Glutamatergic neuron (in vitro differentiated cells): ENCODE results near the gene SETDB1. TPM values are rescaled to one million over a fixed set of nuclear protein-coding genes. Genes with fewer than 3 reads are reported as not detected.

ENCODE experiments used
- DNase-seq: peaks from one replicate; pipeline ENCODE4 v3.0.0; 2022
- H3K27ac Mint-ChIP-seq: one replicate; pipeline ENCODE4 v1.8.0; 2020; ENCODE audit warnings: mild to moderate bottlenecking, mixed read lengths, inconsistent platforms; ENCODE audit not compliant: unreplicated experiment
- H3K27me3 Mint-ChIP-seq: one replicate; pipeline ENCODE4 v1.8.0; 2020; ENCODE audit warnings: mild to moderate bottlenecking, moderate library complexity, mixed read lengths, inconsistent platforms; ENCODE audit not compliant: unreplicated experiment
- H3K36me3 Mint-ChIP-seq: one replicate; pipeline ENCODE4 v1.8.0; 2020; ENCODE audit warnings: mild to moderate bottlenecking, mixed read lengths, inconsistent platforms; ENCODE audit not compliant: unreplicated experiment
- H3K4me1 Mint-ChIP-seq: one replicate; pipeline ENCODE4 v1.8.0; 2020; ENCODE audit warnings: mild to moderate bottlenecking, low read depth, mixed read lengths, inconsistent platforms; ENCODE audit not compliant: unreplicated experiment
- H3K4me3 Mint-ChIP-seq: one replicate; pipeline ENCODE4 v1.8.0; 2020; ENCODE audit warnings: mild to moderate bottlenecking, mixed read lengths, inconsistent platforms; ENCODE audit not compliant: unreplicated experiment
- H3K9me3 Mint-ChIP-seq: one replicate; pipeline ENCODE4 v1.8.0; 2020; ENCODE audit warnings: mild to moderate bottlenecking, moderate library complexity, mixed read lengths, inconsistent platforms; ENCODE audit not compliant: unreplicated experiment
- CTCF ChIP-seq: fragments of 200-600 bp; sonication (generic); IDR thresholded peaks from one replicate; pipeline ENCODE4 v1.5.0; 2021; ENCODE audit not compliant: partially characterized antibody, unreplicated experiment
- total RNA-seq: library from RNA; stranded (reverse); fragmentation: NEBNext Ultra II Directional; extraction: Animal tissue kit (Norgen Biotek cat#: 25700); gene quantifications from one replicate; pipeline ENCODE4 v1.2.1, GENCODE V29; 2021; ENCODE audit not compliant: unreplicated experiment

Gene SETDB1
- total RNA-seq, 1 donor from 2014 or later = 57.0 TPM

DNA sequence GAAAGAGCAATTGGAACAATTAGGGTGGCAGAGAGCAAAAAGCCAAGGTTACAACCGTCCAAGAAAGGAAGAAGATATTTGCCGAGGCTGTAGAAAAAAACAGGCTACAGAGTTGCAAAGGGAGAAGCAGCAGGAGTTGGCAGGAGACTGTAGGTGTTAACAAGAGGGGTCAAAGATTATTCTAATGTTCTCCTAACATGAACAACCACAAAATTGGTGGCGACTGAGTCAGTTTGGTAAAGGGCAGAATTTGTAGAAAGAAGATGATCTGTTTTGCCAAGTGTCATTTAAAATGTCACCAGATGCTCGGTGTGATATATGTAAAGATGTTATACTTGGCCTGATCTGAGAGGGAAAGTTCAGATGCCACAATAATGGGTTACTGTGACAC is 81.7 kb downstream of the SETDB1 start:
- Mint-ChIP-seq H3K4me3 (peak overlapping the region; percentile 99), H3K27me3 (peaks cover 10% of the 10 kb centered on the region), H3K9me3 (peaks cover 7% of the 10 kb centered on the region), H3K4me1 (peaks cover 29% of the 10 kb centered on the region), H3K27ac (peak overlapping the region; percentile 99), H3K36me3 (peaks cover 1% of the 10 kb centered on the region)
- DNase-seq = no peak
- no peak for TF ChIP-seq CTCF

DNA sequence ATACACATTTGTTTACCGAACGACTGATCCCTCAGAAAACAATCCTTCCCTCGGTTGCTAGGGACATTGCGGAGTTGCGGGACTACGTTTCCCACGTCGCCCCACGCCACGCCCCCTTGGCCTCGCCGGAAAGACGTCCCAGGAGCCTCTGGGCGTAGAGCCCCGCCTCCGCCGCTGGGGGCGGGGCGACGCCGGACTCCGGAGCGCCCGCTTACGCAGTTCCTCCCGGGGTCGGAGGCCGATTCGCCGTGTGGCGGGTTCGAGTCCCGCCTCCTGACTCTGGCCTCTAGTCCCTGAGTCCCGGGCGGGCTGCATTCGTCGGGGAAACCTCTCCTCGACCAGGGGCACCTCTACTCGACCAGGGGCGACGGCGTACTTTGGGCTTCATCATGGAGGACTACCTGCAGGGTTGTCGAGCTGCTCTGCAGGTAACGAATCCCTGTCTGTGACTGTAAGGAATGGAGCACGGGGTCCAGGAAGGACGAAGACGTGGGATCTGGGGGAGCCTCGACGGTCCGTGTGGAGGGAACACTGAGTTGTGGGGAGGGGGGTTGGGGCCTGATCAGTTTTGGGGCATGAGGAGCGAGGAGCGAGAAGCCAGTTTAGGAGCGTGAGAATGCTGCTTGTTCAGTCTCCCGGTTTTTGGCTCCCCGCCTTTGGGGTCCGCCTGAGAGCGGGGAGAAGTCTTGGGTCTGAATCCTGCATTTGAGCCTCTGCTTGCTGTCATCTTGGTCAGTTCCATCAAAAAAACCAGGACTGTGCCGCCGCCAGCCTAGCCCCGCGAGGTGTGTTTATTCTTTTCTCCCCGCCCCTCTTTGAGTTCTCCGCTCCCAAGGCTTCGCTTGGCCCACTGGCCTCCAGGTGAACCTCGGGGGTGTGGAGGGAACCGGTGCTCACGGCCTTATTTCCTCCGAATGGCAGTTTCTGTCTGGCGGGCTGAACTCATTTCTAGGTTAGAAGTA is 82.4 kb downstream of the SETDB1 start, which contains the start of gene PRUNE1:
TSS of gene PRUNE1 (plus strand) at position 206 of the 962 bp plus-strand sequence. CDS start at position 390, 184 bp downstream.
- Mint-ChIP-seq H3K36me3 (no peaks in the 10 kb centered on the region), H3K9me3 (peaks cover 7% of the 10 kb centered on the region), H3K27me3 (peaks cover 10% of the 10 kb centered on the region), H3K4me1 (peaks cover 29% of the 10 kb centered on the region), H3K27ac (peak within 1 kb of the TSS; percentile 99), H3K4me3 (peak within 1 kb of the TSS; percentile 99)
- no peak for TF ChIP-seq CTCF
- DNase-seq = peak; percentile 98

GRCh38 chr1:151009206-151009587 is 83.0 kb downstream of the SETDB1 start:
- Mint-ChIP-seq H3K9me3 (peaks cover 7% of the 10 kb centered on the region), H3K4me3 (peak overlapping the region; percentile 99), H3K27ac (no peak overlapping the region), H3K36me3 (no peaks in the 10 kb centered on the region), H3K27me3 (peaks cover 10% of the 10 kb centered on the region), H3K4me1 (peaks cover 29% of the 10 kb centered on the region)
- DNase-seq = no peak
- TF ChIP-seq CTCF = no peak

DNA sequence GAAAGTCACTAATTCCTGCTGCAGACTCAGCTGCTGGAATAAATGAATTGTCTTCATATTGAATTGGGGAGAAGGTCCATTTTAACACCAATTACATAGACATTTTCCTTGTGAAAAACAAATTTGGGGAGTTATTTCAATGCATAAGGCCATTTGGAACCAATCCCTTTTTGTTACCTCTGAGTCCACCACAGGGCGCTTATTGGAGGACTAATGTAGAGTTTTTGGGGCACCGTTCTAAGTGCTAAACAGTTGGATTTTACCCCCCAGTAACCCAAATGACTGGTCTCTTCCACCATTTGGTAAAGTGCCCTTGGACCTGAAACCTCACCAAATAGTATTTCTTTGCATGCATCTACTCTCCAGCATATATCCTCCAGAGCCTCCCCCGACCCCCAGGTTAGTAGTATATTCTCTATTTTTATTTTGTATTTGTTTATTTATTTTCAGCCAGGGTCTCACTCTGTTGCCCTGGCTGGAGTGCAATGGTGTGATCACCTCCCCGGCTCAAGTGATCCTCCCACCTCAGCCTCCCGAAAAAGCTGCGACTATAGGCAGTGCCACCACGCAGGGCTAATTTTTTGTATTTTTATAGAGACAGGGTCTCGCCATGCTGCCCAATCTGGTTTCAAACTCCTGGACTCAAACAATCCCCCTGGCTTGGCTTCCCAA is 83.6 kb downstream of the SETDB1 start:
- peaks cover 10% of the 10 kb centered on the region for H3K27me3 Mint-ChIP-seq
- no peak for TF ChIP-seq CTCF
- peak overlapping the region; percentile 99 for H3K4me3 Mint-ChIP-seq
- DNase-seq = no peak
- peaks cover 7% of the 10 kb centered on the region for H3K9me3 Mint-ChIP-seq
- no peaks in the 10 kb centered on the region for H3K36me3 Mint-ChIP-seq
- peaks cover 29% of the 10 kb centered on the region for H3K4me1 Mint-ChIP-seq
- H3K27ac Mint-ChIP-seq = no peak overlapping the region

DNA sequence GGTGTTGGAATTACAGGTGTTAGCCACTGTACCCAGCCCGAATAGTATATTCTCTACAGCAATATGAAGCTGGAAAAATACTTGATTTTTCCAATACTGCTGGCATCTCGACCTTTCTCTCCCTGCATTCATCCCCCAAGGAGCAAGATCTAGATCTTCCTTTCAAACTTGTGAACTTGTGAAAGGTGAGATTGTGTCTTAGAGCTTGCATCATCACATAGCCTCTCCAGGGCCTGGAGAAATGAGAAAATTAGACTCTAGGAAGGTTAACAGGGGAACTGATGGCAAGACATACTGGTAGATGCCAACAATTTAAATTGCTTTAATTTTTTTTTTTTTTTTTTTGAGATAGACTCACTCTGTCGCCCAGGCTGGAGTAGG is 84.2 kb downstream of the SETDB1 start:
- H3K36me3 Mint-ChIP-seq = no peaks in the 10 kb centered on the region
- H3K4me1 Mint-ChIP-seq = peaks cover 28% of the 10 kb centered on the region
- peaks cover 10% of the 10 kb centered on the region for H3K27me3 Mint-ChIP-seq
- TF ChIP-seq CTCF = no peak
- no peak overlapping the region for H3K27ac Mint-ChIP-seq
- H3K9me3 Mint-ChIP-seq = peaks cover 7% of the 10 kb centered on the region
- H3K4me3 Mint-ChIP-seq = no peak overlapping the region
- DNase-seq = no peak
